Measurements from ENCODE around the gene AP1S2. TPM values are rescaled to one million over a fixed set of nuclear protein-coding genes. Genes with fewer than 3 reads are reported as not detected.
A peak's percentile ranks its signal among the peaks of the same experiment; 100 is the strongest.

Gene AP1S2
- total and polyA plus RNA-seq, 10 of the 15 experiments (the other 5 are each of a cell fraction or from before 2014, with no cell fraction given): 25.6 to 105 (median 50.7) TPM

- TF ChIP-seq REST (IDR thresholded peaks at IDR 0.05; ENCODE audit: low read depth, low read length) (no peak), FOXK2 (IDR thresholded peaks at IDR 0.05) (no peak), CBX5 (IDR thresholded peaks at IDR 0.05; ENCODE audit: low read depth) (0 out of 2 replicates have a peak, but pooled peaks have one; percentile 22), MEF2A (IDR thresholded peaks at IDR 0.05; ENCODE audit: insufficient read depth, low read depth, low read length) (no peak), MLLT1 (IDR thresholded peaks at IDR 0.05) (peak; percentile 84), CUX1 (IDR thresholded peaks at IDR 0.05; ENCODE audit: insufficient replicate concordance, low read depth, low read length) (no peak), PAX5 (IDR thresholded peaks at IDR 0.05; ENCODE audit: borderline replicate concordance, low read depth, low read length) (no peak), RAD21 (IDR thresholded peaks at IDR 0.05; ENCODE audit: insufficient read depth, low read depth, low read length) (no peak), SMAD1 (IDR thresholded peaks at IDR 0.05; ENCODE audit: low read depth, partially characterized antibody) (no peak), PRDM15 (CRISPR knock-in tag; IDR thresholded peaks at IDR 0.05) (no peak), GABPA (IDR thresholded peaks at IDR 0.05; ENCODE audit: low read depth) (no peak; the same call in 1 of the 2 replicates), RELA (IDR thresholded peaks at IDR 0.05; ENCODE audit: borderline replicate concordance, partially characterized antibody) (peak; percentile 43), IKZF1 (conservative IDR thresholded peaks at IDR 0.05) (peak; percentile 72; the same call in 1 of the 2 replicates), DPF2 (IDR thresholded peaks at IDR 0.05) (0 out of 2 replicates have a peak, but pooled peaks have one; percentile 15), PAX8 (IDR thresholded peaks at IDR 0.05) (no peak)
These were observed 64.4 kb downstream of the AP1S2 start, which contains the start of gene ZRSR2 (continued) for GRCh38 chrX:15789979-15790768.

All from GM12878 (cell line).